Thoracic aorta (tissue), 2 donors: ENCODE results near the gene PSMB8. TPM values are rescaled to one million over a fixed set of nuclear protein-coding genes. Genes with fewer than 3 reads are reported as not detected.

Experiments
- ATAC-seq: fragments of 150-250 bp; one replicate; pipeline ENCODE4 v1.8.0; 2017; ENCODE audit warnings: low read depth; ENCODE audit not compliant: insufficient number of reproducible peaks, low FRiP score
- DNase-seq: peaks from one replicate; pipeline ENCODE4 v3.0.0-alpha.2; 2020; ENCODE audit warnings: low spot score
- H3K27ac ChIP-seq, 2 donors: fragments of 200-600 bp; sonication (generic); 1 replicate in 1 of 2; 2 replicates in 1 of 2; pipeline ENCODE4 v1.5.1; 2016; ENCODE audit warnings: mild to moderate bottlenecking in 2 of 2, moderate library complexity in 2 of 2
- H3K27me3 ChIP-seq: fragments of 200-600 bp; sonication (generic); replicated peaks from 2 replicates; pipeline ENCODE4 v1.6.0; 2016; ENCODE audit warnings: mild to moderate bottlenecking; ENCODE audit not compliant: insufficient read depth
- H3K36me3 ChIP-seq: fragments of 200-600 bp; sonication (generic); one replicate; pipeline ENCODE4 v1.5.1; 2016
- H3K4me1 ChIP-seq, 2 donors: fragments of 200-600 bp; sonication (generic); 1 replicate in 1 of 2; 2 replicates in 1 of 2; pipeline versions ENCODE4 v1.5.1 to v1.6.0; 2016; ENCODE audit warnings: low read depth in 2 of 2, mild to moderate bottlenecking in 1 of 2; ENCODE audit not compliant: control insufficient read depth in 1 of 2
- H3K4me3 ChIP-seq: fragments of 200-600 bp; sonication (generic); 2 replicates; pipeline ENCODE4 v1.5.1; 2016; ENCODE audit warnings: mild to moderate bottlenecking
- H3K9me3 ChIP-seq: fragments of 200-600 bp; sonication (generic); 2 replicates; pipeline ENCODE4 v1.5.1; 2016
- CTCF ChIP-seq: fragments of 200-600 bp; sonication (generic); IDR thresholded peaks from one replicate; pipeline ENCODE4 v1.5.1; 2019; ENCODE audit warnings: antibody characterized with exemption
- total RNA-seq, 2 donors: library from RNA; depleted of rRNA; stranded (reverse); fragments of >200 nt; gene quantifications; one replicate each; pipeline versions ENCODE4 v1.1.0 to v1.2.3, GENCODE V29; 2016

Gene PSMB8
- total RNA-seq, 2 donors from 2014 or later, result 28.4 to 43.3 TPM

GRCh38 chr6:32847004-32847403, 3.2 kb upstream of the PSMB8 start:
- ATAC-seq, result no peak
- Histone ChIP-seq H3K36me3 (peaks cover 26% of the 10 kb centered on the region), H3K4me1 (peaks cover 11 to 28% of the 10 kb centered on the region in 2 donors), H3K9me3 (no peaks in the 10 kb centered on the region), H3K27ac (no peak overlapping the region), H3K27me3 (no peaks in the 10 kb centered on the region), H3K4me3 (no peak overlapping the region)
- no peak for TF ChIP-seq CTCF
- DNase-seq, result no peak

GRCh38 chr6:32845384-32845884, 1.6 kb upstream of the PSMB8 start:
- no peaks in the 10 kb centered on the region for H3K9me3 ChIP-seq
- DNase-seq (no peak), ATAC-seq (no peak)
- H3K36me3 ChIP-seq, result peaks cover 26% of the 10 kb centered on the region
- peaks cover 4 to 16% of the 10 kb centered on the region in 2 donors for H3K4me1 ChIP-seq
- no peak overlapping the region for H3K27ac ChIP-seq
- H3K4me3 ChIP-seq, result peak overlapping the region; percentile 93
- H3K27me3 ChIP-seq, result no peaks in the 10 kb centered on the region
- TF ChIP-seq CTCF, result no peak

GRCh38 chr6:32844839-32845383, 1.1 kb upstream of the PSMB8 start:
- Histone ChIP-seq H3K27me3 (no peaks in the 10 kb centered on the region), H3K36me3 (peaks cover 26% of the 10 kb centered on the region), H3K4me3 (peak overlapping the region; percentile 93), H3K4me1 (peaks cover 4 to 16% of the 10 kb centered on the region in 2 donors), H3K27ac (peak overlapping the region; percentile 91 to 94), H3K9me3 (no peaks in the 10 kb centered on the region)
- DNase-seq, result no peak
- ATAC-seq, result no peak
- no peak for TF ChIP-seq CTCF

GRCh38 chr6:32843331-32843978, 392 bp downstream of the PSMB8 start:
- Histone ChIP-seq H3K36me3 (peaks cover 19% of the 10 kb centered on the region), H3K27ac (peak overlapping the region; percentile 91 to 94), H3K27me3 (no peaks in the 10 kb centered on the region), H3K4me3 (peak overlapping the region; percentile 93), H3K9me3 (no peaks in the 10 kb centered on the region), H3K4me1 (peaks cover 4 to 16% of the 10 kb centered on the region in 2 donors)
- no peak for TF ChIP-seq CTCF
- DNase-seq, result no peak
- ATAC-seq, result no peak

- DNase-seq (no peak), ATAC-seq (no peak)
- TF ChIP-seq CTCF, result no peak
- Histone ChIP-seq H3K4me3 (peak overlapping the region; percentile 93), H3K9me3 (no peaks in the 10 kb centered on the region), H3K27me3 (no peaks in the 10 kb centered on the region), H3K36me3 (peaks cover 11% of the 10 kb centered on the region), H3K4me1 (peaks cover 6 to 19% of the 10 kb centered on the region in 2 donors), H3K27ac (peak overlapping the region in 1 of 2 donors; percentile 94)
Observed at GRCh38 chr6:32842690-32843089, 1.2 kb downstream of the PSMB8 start.
